8988T (cell line): ENCODE measurements around the gene CRELD2.
A peak's percentile ranks its signal among the peaks of the same experiment; 100 is the strongest.

Experiments
- DNase-seq: peaks from one replicate; pipeline ENCODE4 v3.0.0; 2011

CRELD2 gene

DNA sequence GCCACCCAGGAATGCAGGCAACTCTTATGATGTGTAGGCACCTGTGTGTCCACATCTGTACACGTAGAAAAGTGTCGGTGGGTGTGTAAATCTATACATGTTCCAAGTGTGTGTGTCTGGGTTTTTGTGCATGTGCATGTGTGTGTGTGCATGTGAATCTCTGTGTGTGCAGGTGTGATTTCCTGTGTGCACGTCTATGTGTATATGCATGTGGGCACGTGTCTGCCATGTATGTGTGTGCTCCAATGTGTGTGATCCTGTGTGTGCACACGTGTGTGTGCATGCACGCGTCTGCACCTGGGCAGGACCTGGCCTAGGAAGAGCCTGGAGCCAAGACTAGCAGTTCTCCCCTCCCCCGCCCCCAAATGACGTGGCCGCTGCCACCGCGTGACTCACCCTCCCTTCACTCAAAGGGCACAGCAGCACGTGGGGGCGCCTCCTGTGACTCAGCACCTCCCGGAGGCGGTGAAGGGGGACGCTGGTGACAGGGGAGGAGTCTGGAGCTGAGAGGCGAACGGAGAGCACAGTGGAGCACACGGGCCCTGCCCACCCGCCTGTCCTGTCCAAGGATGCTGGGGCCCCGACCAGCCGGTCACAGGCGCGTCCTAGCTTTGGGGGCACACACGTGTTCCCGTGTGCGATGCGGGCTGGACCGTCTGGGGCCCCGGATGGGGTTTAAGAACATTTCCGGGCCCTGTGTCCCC is 52.2 kb downstream of the CRELD2 start:
- DNase-seq, result peak; percentile 84

GRCh38 chr22:49971232-49972162 is 53.1 kb downstream of the CRELD2 start:
- DNase-seq, result peak; percentile 21

DNA sequence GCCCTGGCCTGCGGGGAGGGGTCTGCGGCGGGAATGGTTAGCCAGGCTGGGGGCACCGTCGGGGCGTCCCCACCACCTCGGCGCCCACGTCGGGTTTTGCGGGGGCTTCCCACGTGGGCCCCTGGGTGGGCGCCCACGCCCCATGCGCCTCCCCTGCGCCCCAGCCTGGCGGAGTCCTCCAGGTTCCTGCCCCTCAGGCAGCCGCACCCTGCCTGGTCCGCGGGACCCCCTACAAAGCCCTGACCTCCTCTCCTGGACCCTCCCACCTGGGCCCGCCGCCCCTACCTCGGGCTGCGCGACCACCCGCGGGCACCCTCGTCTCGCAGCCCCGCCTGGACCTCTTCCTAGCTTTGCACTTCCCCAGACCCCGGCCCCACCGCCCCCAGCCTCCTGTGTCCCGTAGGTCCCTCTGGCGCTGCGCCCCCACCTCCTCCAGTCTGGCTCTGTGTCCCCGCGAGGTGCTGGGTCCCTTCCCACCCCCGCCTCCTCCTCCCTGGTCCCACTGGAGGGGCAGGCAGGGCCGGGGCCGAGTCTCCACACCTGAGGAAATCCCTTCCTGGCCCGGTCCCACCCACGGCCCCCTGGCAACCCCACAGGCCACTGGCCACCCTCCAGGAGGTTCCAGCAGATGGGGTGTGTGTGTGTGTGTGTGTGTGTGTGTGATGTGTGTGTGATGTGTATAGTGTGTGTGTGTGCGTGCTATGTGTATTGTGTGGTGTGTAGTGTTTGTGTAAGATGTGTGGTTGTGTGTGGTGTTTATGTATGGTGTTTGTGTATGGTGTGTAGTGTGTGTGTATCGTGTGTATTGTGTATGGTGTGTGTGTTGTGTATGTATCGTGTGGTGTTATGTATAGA is 54.0 kb downstream of the CRELD2 start:
- no peak for DNase-seq

GRCh38 chr22:49973018-49973961 is 54.9 kb downstream of the CRELD2 start:
- no peak for DNase-seq

- DNase-seq, result peak; percentile 6
Observed at GRCh38 chr22:49975543-49976389, 57.3 kb downstream of the CRELD2 start.

- DNase-seq, result peak; percentile 2
Observed at GRCh38 chr22:49976439-49977175, 58.2 kb downstream of the CRELD2 start.
